PFSK-1 (cell line): Measurements from ENCODE around the gene SLC1A7.

Source experiments
- FOXP2 ChIP-seq: optimal IDR thresholded peaks from 2 replicates; pipeline ENCODE3; 2011; ENCODE audit warnings: borderline replicate concordance, control low read depth, inconsistent platforms; ENCODE audit not compliant: insufficient read depth; ENCODE audit errors: extremely low read length, extremely low read depth
- POLR2AphosphoS5 ChIP-seq: IDR thresholded peaks from 2 replicates; pipeline ENCODE4 v1.6.1; 2012; ENCODE audit warnings: low read depth, mild to moderate bottlenecking, control low read depth, low read length, moderate library complexity
- TAF1 ChIP-seq: IDR thresholded peaks from 2 replicates; pipeline ENCODE4 v1.6.1; 2012; ENCODE audit warnings: low read length, control low read depth, borderline replicate concordance; ENCODE audit not compliant: insufficient read depth
- TF ChIP-seq, protein P1 (sequence below), 2 experiments: IDR thresholded peaks; 2 replicates each; pipeline versions ENCODE4 v1.6.1 to v1.8.0; 2011 to 2012; ENCODE audit warnings: low read depth in 2 of 2, low read length in 2 of 2, control low read depth in 1 of 2, inconsistent platforms in 1 of 2, mild to moderate bottlenecking in 1 of 2, moderate library complexity in 1 of 2; ENCODE audit not compliant: insufficient read depth in 1 of 2

DNA sequence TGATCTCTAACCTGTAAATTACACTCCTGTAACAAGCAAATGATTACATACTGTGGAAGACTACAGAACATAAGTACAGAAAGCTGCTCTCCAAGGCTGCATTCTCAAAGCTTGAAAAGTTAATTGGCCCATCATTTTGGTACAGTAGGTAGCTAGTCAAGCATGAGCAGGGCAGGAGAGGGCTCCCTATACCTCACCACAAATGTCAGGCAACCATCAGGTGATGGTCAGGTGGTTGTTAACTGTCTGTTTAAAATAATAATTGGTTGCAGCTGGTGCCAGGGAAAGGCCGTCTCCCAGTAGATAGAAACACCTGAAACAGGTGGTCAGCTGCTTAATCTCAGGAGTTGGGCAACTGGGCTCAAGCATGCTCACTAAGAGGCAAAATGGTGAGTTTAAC, 13.1 kb upstream of the SLC1A7 start:
- TF ChIP-seq FOXP2: no peak
- no peak for TF ChIP-seq POLR2AphosphoS5
- TF ChIP-seq, protein P1, sequence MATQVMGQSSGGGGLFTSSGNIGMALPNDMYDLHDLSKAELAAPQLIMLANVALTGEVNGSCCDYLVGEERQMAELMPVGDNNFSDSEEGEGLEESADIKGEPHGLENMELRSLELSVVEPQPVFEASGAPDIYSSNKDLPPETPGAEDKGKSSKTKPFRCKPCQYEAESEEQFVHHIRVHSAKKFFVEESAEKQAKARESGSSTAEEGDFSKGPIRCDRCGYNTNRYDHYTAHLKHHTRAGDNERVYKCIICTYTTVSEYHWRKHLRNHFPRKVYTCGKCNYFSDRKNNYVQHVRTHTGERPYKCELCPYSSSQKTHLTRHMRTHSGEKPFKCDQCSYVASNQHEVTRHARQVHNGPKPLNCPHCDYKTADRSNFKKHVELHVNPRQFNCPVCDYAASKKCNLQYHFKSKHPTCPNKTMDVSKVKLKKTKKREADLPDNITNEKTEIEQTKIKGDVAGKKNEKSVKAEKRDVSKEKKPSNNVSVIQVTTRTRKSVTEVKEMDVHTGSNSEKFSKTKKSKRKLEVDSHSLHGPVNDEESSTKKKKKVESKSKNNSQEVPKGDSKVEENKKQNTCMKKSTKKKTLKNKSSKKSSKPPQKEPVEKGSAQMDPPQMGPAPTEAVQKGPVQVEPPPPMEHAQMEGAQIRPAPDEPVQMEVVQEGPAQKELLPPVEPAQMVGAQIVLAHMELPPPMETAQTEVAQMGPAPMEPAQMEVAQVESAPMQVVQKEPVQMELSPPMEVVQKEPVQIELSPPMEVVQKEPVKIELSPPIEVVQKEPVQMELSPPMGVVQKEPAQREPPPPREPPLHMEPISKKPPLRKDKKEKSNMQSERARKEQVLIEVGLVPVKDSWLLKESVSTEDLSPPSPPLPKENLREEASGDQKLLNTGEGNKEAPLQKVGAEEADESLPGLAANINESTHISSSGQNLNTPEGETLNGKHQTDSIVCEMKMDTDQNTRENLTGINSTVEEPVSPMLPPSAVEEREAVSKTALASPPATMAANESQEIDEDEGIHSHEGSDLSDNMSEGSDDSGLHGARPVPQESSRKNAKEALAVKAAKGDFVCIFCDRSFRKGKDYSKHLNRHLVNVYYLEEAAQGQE (IDR thresholded peaks at IDR 0.05; ENCODE audit: insufficient read depth in 1 of 2, low read depth in 2 of 2, low read length in 2 of 2): no peak
- no peak for TF ChIP-seq TAF1
